ENCODE results near the gene CBARP. TPM values are rescaled to one million over a fixed set of nuclear protein-coding genes. Genes with fewer than 3 reads are reported as not detected.
A peak's percentile ranks its signal among the peaks of the same experiment; 100 is the strongest.

Gene CBARP
- total RNA-seq, 1 donor from 2014 or later = 1.2 TPM

- peaks cover 19% of the 10 kb centered on the region for H4K20me1 ChIP-seq (ENCODE audit: low read depth)
- TF ChIP-seq CTCF (IDR thresholded peaks at IDR 0.05) (no peak), EZH2phosphoT487 (IDR thresholded peaks at IDR 0.05) (no peak), EZH2 (IDR thresholded peaks at IDR 0.05) (no peak)
- Mint-ChIP-seq H3K27ac (no peak overlapping the region), H3K4me3 (no peak overlapping the region), H3K27me3 (ENCODE audit: insufficient read depth, low read depth) (peaks cover 11% of the 10 kb centered on the region), H3K4me1 (peaks cover 18% of the 10 kb centered on the region), H3K9me3 (no peaks in the 10 kb centered on the region), H3K36me3 (no peaks in the 10 kb centered on the region)
- no peaks in the 10 kb centered on the region for H3K36me3 ChIP-seq
- no peaks in the 10 kb centered on the region for H3K9me3 ChIP-seq (ENCODE audit: low read depth)
- peaks cover 4% of the 10 kb centered on the region for H3K4me1 ChIP-seq
- no peak overlapping the region for H3K27ac ChIP-seq
- H3K4me2 ChIP-seq = no peak overlapping the region
- peaks cover 17% of the 10 kb centered on the region for H3F3A ChIP-seq (ENCODE audit: low read depth)
- no peaks in the 10 kb centered on the region for H3K27me3 ChIP-seq
- DNase-seq (ENCODE audit: low spot score) = no peak
- H2AFZ ChIP-seq (replicated peaks) = no peak overlapping the region
- no peak overlapping the region for H3K9ac ChIP-seq
- H3K79me2 ChIP-seq (ENCODE audit: low read depth) = peaks cover 12% of the 10 kb centered on the region
- no peak overlapping the region for H3K4me3 ChIP-seq
Measured at GRCh38 chr19:1234051-1234954, 3.5 kb downstream of the CBARP start.

GRCh38 chr19:1233115-1233667 lies 4.6 kb downstream of the CBARP start:
- Histone ChIP-seq H3K4me2 (no peak overlapping the region), H2AFZ (replicated peaks) (no peak overlapping the region)
- H3K4me1 Mint-ChIP-seq = peaks cover 7% of the 10 kb centered on the region

GRCh38 chr19:1232652-1233072 lies 5.1 kb downstream of the CBARP start:
- Mint-ChIP-seq H3K9me3 (no peaks in the 10 kb centered on the region), H3K36me3 (peaks cover 2% of the 10 kb centered on the region), H3K27ac (peak overlapping the region; percentile 42), H3K27me3 (ENCODE audit: insufficient read depth, low read depth) (peaks cover 6% of the 10 kb centered on the region), H3K4me3 (no peak overlapping the region), H3K4me1 (peaks cover 7% of the 10 kb centered on the region)
- no peak overlapping the region for H3K27ac ChIP-seq
- H3F3A ChIP-seq (ENCODE audit: low read depth) = peaks cover 8% of the 10 kb centered on the region
- H4K20me1 ChIP-seq (ENCODE audit: low read depth) = peaks cover 19% of the 10 kb centered on the region
- TF ChIP-seq EZH2 (IDR thresholded peaks at IDR 0.05) = no peak
- no peak for TF ChIP-seq CTCF (IDR thresholded peaks at IDR 0.05)
- no peak for TF ChIP-seq EZH2phosphoT487 (IDR thresholded peaks at IDR 0.05)
- no peak overlapping the region for H3K4me3 ChIP-seq
- no peak for DNase-seq (ENCODE audit: low spot score)
- H3K36me3 ChIP-seq = no peaks in the 10 kb centered on the region
- no peaks in the 10 kb centered on the region for H3K9me3 ChIP-seq (ENCODE audit: low read depth)
- H3K4me2 ChIP-seq = no peak overlapping the region
- no peaks in the 10 kb centered on the region for H3K4me1 ChIP-seq
- peaks cover 12% of the 10 kb centered on the region for H3K79me2 ChIP-seq (ENCODE audit: low read depth)
- H3K9ac ChIP-seq = no peak overlapping the region
- no peaks in the 10 kb centered on the region for H3K27me3 ChIP-seq
- H2AFZ ChIP-seq (replicated peaks) = no peak overlapping the region

More at GRCh38 chr19:1233115-1233667, 4.6 kb downstream of the CBARP start:
- no peak overlapping the region for H3K27ac Mint-ChIP-seq
- TF ChIP-seq EZH2 (IDR thresholded peaks at IDR 0.05) (no peak), EZH2phosphoT487 (IDR thresholded peaks at IDR 0.05) (no peak), CTCF (IDR thresholded peaks at IDR 0.05) (no peak)
- Histone ChIP-seq H3K9ac (no peak overlapping the region), H4K20me1 (ENCODE audit: low read depth) (peaks cover 19% of the 10 kb centered on the region), H3K4me3 (no peak overlapping the region), H3K27ac (no peak overlapping the region), H3K9me3 (ENCODE audit: low read depth) (no peaks in the 10 kb centered on the region), H3K79me2 (ENCODE audit: low read depth) (peaks cover 12% of the 10 kb centered on the region), H3F3A (ENCODE audit: low read depth) (peaks cover 7% of the 10 kb centered on the region), H3K36me3 (no peaks in the 10 kb centered on the region), H3K27me3 (no peaks in the 10 kb centered on the region), H3K4me1 (peaks cover 2% of the 10 kb centered on the region)
- peaks cover under 1% of the 10 kb centered on the region for H3K36me3 Mint-ChIP-seq
- peak overlapping the region; percentile 33 for H3K4me3 Mint-ChIP-seq
- peaks cover 6% of the 10 kb centered on the region for H3K27me3 Mint-ChIP-seq (ENCODE audit: insufficient read depth, low read depth)
- no peak for DNase-seq (ENCODE audit: low spot score)
- no peaks in the 10 kb centered on the region for H3K9me3 Mint-ChIP-seq
